ENCODE data around the gene PRKCB. TPM values are rescaled to one million over a fixed set of nuclear protein-coding genes. Genes with fewer than 3 reads are reported as not detected.

The PRKCB gene
- total RNA-seq, 1 experiment from 2014 or later: not detected

DNA sequence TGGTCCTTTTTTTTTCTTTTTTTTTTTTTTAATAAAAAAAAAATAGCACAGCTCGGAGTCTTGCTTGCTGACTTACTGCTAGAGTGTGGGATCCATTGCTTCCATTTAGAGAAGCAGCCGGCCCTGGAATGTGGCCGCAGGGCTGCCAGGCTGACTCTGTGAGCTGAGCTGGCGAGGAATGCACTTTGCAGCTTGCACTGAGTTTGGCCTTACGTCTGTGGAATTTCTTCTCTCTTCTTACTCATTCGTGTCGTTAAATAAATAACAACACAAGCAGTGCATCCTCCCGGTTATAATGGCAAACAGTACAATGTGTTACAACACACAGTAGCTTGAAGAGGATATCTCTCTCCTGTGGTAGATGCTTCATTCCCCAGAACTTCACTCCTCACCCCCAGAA is 69.2 kb downstream of the PRKCB start:
- no peaks in the 10 kb centered on the region for H3K9me3 Mint-ChIP-seq (ENCODE audit: low read depth, unreplicated experiment)
- H3K27ac Mint-ChIP-seq (ENCODE audit: unreplicated experiment): no peak overlapping the region
- BruUV-seq (replicated peaks): no TSS peak
- CTCF ChIA-PET: interaction anchor here (0.6 kb wide), 1 partner anchor 30 kb away, joined by 3 read pairs; no protein-coding TSS in a partner anchor
- no peaks in the 10 kb centered on the region for H3K36me3 Mint-ChIP-seq (ENCODE audit: insufficient read depth, unreplicated experiment)
- H3K27me3 Mint-ChIP-seq (ENCODE audit: unreplicated experiment): peaks cover 83% of the 10 kb centered on the region
- no peaks in the 10 kb centered on the region for H3K4me1 Mint-ChIP-seq (ENCODE audit: low read depth, unreplicated experiment)
- intact Hi-C loops (cut with micrococcal nuclease; ENCODE audit: unreplicated experiment): no loop called here
- H3K4me3 Mint-ChIP-seq (ENCODE audit: low read depth, unreplicated experiment): no peak overlapping the region
- DNase-seq: no peak
- TF ChIP-seq, protein P1, sequence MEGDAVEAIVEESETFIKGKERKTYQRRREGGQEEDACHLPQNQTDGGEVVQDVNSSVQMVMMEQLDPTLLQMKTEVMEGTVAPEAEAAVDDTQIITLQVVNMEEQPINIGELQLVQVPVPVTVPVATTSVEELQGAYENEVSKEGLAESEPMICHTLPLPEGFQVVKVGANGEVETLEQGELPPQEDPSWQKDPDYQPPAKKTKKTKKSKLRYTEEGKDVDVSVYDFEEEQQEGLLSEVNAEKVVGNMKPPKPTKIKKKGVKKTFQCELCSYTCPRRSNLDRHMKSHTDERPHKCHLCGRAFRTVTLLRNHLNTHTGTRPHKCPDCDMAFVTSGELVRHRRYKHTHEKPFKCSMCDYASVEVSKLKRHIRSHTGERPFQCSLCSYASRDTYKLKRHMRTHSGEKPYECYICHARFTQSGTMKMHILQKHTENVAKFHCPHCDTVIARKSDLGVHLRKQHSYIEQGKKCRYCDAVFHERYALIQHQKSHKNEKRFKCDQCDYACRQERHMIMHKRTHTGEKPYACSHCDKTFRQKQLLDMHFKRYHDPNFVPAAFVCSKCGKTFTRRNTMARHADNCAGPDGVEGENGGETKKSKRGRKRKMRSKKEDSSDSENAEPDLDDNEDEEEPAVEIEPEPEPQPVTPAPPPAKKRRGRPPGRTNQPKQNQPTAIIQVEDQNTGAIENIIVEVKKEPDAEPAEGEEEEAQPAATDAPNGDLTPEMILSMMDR (IDR thresholded peaks at IDR 0.05; ENCODE audit: unreplicated experiment): no peak

DNA sequence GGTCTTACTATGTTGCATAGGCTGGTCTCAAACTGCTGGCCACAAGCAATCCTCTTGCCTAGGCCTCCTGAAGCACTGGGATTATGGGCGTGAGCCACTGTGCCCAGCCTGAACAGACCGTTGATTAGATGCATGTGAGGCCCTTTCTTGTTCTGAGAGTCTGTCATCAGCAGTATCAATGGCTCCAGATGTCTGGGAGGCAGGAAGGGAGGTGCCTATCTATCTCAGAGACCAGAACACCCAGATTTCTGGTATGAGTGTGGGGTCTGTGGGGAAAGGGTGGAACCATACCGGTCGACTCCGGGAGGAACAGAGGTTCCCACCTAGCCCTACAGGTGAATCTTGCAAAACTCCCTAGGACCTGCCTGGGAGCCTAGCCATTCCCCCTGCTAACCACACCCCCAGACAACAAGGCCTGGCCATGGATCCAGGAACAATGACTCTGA is 71.7 kb downstream of the PRKCB start:
- CTCF ChIA-PET: no interaction called here
- intact Hi-C loops (cut with micrococcal nuclease; ENCODE audit: unreplicated experiment): no loop called here
- H3K36me3 Mint-ChIP-seq (ENCODE audit: insufficient read depth, unreplicated experiment): no peaks in the 10 kb centered on the region
- TF ChIP-seq, protein P1 (IDR thresholded peaks at IDR 0.05; ENCODE audit: unreplicated experiment): no peak
- H3K4me1 Mint-ChIP-seq (ENCODE audit: low read depth, unreplicated experiment): no peaks in the 10 kb centered on the region
- no TSS peak for BruUV-seq (replicated peaks)
- DNase-seq: no peak
- H3K27ac Mint-ChIP-seq (ENCODE audit: unreplicated experiment): no peak overlapping the region
- H3K9me3 Mint-ChIP-seq (ENCODE audit: low read depth, unreplicated experiment): no peaks in the 10 kb centered on the region
- no peak overlapping the region for H3K4me3 Mint-ChIP-seq (ENCODE audit: low read depth, unreplicated experiment)
- peaks cover 73% of the 10 kb centered on the region for H3K27me3 Mint-ChIP-seq (ENCODE audit: unreplicated experiment)

DNA sequence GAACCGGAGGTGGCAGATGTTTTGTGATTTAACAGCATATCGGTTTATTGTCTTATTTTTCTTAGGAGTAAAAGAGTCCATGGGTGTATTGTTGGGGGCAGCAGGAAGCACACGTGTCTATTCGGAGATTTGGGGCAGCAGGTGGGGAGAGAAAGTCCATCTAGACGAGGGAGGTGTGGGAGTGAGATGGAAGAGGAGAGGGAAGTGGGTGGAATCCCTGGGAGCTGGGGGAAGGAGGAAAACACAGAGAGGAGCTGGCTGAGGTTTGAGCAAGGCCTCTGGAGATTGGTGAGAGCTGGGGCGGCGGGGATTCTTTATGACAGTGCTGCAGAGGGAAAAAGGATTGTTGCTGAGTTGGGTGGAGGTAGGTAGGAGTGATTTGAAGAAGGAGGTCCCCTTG is 72.1 kb downstream of the PRKCB start:
- TF ChIP-seq, protein P1 (IDR thresholded peaks at IDR 0.05; ENCODE audit: unreplicated experiment): no peak
- no peak overlapping the region for H3K4me3 Mint-ChIP-seq (ENCODE audit: low read depth, unreplicated experiment)
- H3K27ac Mint-ChIP-seq (ENCODE audit: unreplicated experiment): no peak overlapping the region
- no peak for DNase-seq
- H3K27me3 Mint-ChIP-seq (ENCODE audit: unreplicated experiment): peaks cover 72% of the 10 kb centered on the region
- no peaks in the 10 kb centered on the region for H3K9me3 Mint-ChIP-seq (ENCODE audit: low read depth, unreplicated experiment)
- BruUV-seq (replicated peaks): no TSS peak
- CTCF ChIA-PET: no interaction called here
- intact Hi-C loops (cut with micrococcal nuclease; ENCODE audit: unreplicated experiment): no loop called here
- H3K36me3 Mint-ChIP-seq (ENCODE audit: insufficient read depth, unreplicated experiment): no peaks in the 10 kb centered on the region
- H3K4me1 Mint-ChIP-seq (ENCODE audit: low read depth, unreplicated experiment): no peaks in the 10 kb centered on the region

DNA sequence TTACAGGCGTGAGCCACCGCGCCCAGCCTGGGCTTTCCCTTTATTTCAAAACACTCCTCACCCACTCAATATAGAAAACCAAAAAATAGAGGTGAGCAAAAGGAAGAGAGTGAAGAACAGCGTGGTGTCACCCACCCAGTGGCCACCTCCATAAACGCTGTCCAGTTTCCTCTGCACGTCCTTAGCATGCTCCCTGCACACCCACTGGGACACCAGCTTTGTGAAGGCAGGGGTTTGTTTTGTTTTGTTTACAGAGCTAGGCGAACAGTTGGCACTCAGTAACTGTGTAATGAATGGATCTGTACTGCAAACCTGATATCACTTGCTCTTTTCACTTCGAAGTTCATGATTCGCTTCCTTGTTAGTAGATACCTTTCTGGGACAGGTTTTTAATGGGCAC is 73.0 kb downstream of the PRKCB start:
- Mint-ChIP-seq H3K36me3 (ENCODE audit: insufficient read depth, unreplicated experiment) (no peaks in the 10 kb centered on the region), H3K27me3 (ENCODE audit: unreplicated experiment) (peaks cover 72% of the 10 kb centered on the region), H3K4me1 (ENCODE audit: low read depth, unreplicated experiment) (no peaks in the 10 kb centered on the region), H3K4me3 (ENCODE audit: low read depth, unreplicated experiment) (no peak overlapping the region), H3K27ac (ENCODE audit: unreplicated experiment) (no peak overlapping the region), H3K9me3 (ENCODE audit: low read depth, unreplicated experiment) (no peaks in the 10 kb centered on the region)
- CTCF ChIA-PET: no interaction called here
- BruUV-seq (replicated peaks): no TSS peak
- DNase-seq: no peak
- intact Hi-C loops (cut with micrococcal nuclease; ENCODE audit: unreplicated experiment): no loop called here
- TF ChIP-seq, protein P1 (IDR thresholded peaks at IDR 0.05; ENCODE audit: unreplicated experiment): no peak
